Measurements from ENCODE around the gene KIF6.
A peak's percentile ranks its signal among the peaks of the same experiment; 100 is the strongest.

Gene KIF6, protein sequence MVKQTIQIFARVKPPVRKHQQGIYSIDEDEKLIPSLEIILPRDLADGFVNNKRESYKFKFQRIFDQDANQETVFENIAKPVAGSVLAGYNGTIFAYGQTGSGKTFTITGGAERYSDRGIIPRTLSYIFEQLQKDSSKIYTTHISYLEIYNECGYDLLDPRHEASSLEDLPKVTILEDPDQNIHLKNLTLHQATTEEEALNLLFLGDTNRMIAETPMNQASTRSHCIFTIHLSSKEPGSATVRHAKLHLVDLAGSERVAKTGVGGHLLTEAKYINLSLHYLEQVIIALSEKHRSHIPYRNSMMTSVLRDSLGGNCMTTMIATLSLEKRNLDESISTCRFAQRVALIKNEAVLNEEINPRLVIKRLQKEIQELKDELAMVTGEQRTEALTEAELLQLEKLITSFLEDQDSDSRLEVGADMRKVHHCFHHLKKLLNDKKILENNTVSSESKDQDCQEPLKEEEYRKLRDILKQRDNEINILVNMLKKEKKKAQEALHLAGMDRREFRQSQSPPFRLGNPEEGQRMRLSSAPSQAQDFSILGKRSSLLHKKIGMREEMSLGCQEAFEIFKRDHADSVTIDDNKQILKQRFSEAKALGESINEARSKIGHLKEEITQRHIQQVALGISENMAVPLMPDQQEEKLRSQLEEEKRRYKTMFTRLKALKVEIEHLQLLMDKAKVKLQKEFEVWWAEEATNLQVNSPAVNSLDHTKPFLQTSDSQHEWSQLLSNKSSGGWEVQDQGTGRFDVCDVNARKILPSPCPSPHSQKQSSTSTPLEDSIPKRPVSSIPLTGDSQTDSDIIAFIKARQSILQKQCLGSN

GRCh38 chr6:39724787-39725631, at the start of gene KIF6:
KIF6 (minus strand) TSS chr6:39725408; CDS start chr6:39725310, 98 bp downstream.
- peak; percentile 89 for DNase-seq (ENCODE audit: low read depth)
- TF ChIP-seq, protein P1, sequence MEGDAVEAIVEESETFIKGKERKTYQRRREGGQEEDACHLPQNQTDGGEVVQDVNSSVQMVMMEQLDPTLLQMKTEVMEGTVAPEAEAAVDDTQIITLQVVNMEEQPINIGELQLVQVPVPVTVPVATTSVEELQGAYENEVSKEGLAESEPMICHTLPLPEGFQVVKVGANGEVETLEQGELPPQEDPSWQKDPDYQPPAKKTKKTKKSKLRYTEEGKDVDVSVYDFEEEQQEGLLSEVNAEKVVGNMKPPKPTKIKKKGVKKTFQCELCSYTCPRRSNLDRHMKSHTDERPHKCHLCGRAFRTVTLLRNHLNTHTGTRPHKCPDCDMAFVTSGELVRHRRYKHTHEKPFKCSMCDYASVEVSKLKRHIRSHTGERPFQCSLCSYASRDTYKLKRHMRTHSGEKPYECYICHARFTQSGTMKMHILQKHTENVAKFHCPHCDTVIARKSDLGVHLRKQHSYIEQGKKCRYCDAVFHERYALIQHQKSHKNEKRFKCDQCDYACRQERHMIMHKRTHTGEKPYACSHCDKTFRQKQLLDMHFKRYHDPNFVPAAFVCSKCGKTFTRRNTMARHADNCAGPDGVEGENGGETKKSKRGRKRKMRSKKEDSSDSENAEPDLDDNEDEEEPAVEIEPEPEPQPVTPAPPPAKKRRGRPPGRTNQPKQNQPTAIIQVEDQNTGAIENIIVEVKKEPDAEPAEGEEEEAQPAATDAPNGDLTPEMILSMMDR (IDR thresholded peaks at IDR 0.05; ENCODE audit: low read length, missing control alignments), result no peak
- H3K4me3 ChIP-seq (replicated peaks; ENCODE audit: low read depth, low read length), result peak within 1 kb of the TSS; percentile 73

GRCh38 chr6:39773782-39774181, 48.6 kb upstream of the KIF6 start:
- DNase-seq (ENCODE audit: low read depth), result no peak
- TF ChIP-seq, protein P1 (IDR thresholded peaks at IDR 0.05; ENCODE audit: low read length, missing control alignments), result no peak
- no peak overlapping the region for H3K4me3 ChIP-seq (replicated peaks; ENCODE audit: low read depth, low read length)

DNA sequence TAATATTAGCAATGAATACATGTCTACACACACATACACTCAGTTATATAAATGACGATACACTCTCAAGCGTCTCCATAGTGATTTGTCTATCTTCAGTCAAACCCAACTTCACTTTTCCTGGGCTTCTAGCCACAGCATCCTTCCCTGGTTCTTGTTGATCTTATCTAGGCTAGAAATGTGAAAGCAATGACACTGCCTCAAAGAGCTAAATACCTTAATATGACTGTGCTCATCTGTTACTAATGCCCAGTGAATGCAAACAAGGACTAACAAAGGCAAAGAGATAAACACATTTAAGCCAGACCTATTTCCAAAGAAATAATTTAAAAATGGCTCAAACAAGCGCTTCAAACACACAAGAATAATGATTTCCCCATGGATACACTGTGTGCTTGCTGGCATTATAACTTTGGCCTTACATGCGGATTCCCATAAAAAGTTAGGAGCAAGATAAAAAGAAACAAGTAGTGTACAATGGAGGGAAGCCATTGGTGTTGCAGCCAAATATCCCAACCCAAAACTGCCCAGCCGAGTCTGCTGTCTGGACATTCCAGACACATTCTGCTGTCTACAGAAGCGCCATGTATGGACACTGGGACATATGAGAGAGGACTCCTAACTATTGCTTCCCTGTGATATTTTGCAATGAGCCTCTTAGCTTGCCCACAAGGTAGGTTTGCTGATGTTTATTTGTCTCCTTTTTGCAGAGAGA, 47.5 kb upstream of the KIF6 start:
- no peak overlapping the region for H3K4me3 ChIP-seq (replicated peaks; ENCODE audit: low read depth, low read length)
- no peak for DNase-seq (ENCODE audit: low read depth)
- TF ChIP-seq, protein P1 (IDR thresholded peaks at IDR 0.05; ENCODE audit: low read length, missing control alignments), result no peak

DNA sequence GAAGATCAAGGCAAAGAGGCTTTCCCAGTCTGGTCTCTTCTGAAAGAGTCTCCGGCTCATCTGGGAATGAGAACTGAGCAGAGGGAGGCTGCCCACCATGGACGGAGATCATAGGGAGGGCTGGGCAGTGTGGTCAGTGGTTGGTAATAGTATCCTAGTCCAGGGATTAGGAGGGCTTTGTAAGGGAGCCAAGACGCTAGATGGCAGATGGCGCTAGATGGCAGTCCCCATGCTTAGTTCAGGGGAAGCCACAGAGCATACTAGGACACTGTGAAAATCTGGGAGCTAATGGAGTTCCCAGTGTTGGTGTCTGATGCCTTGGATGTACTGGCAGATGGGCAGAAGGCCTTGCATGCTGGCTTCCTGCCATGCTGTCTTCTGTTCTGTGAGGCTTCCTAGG, 45.2 kb upstream of the KIF6 start:
- DNase-seq (ENCODE audit: low read depth), result no peak

GRCh38 chr6:39769012-39769411, 43.8 kb upstream of the KIF6 start:
- TF ChIP-seq, protein P1 (IDR thresholded peaks at IDR 0.05; ENCODE audit: low read length, missing control alignments), result no peak
- DNase-seq (ENCODE audit: low read depth), result no peak
- H3K4me3 ChIP-seq (replicated peaks; ENCODE audit: low read depth, low read length), result no peak overlapping the region

More for the DNA sequence above, 45.2 kb upstream of the KIF6 start:
- TF ChIP-seq, protein P1 (IDR thresholded peaks at IDR 0.05; ENCODE audit: low read length, missing control alignments), result no peak
- H3K4me3 ChIP-seq (replicated peaks; ENCODE audit: low read depth, low read length), result no peak overlapping the region

GRCh38 chr6:39765508-39766065, 40.4 kb upstream of the KIF6 start:
- no peak for DNase-seq (ENCODE audit: low read depth)
- no peak overlapping the region for H3K4me3 ChIP-seq (replicated peaks; ENCODE audit: low read depth, low read length)
- TF ChIP-seq, protein P1 (IDR thresholded peaks at IDR 0.05; ENCODE audit: low read length, missing control alignments), result no peak

Data from fibroblast of pulmonary artery (primary cell).